Central memory CD8-positive, alpha-beta T cell (primary cell): ENCODE data around the gene FAM228B.
A peak's percentile ranks its signal among the peaks of the same experiment; 100 is the strongest.

Experiments used
- ATAC-seq: fragments of 150-1000 bp; cut with Tn5 transposase; replicated peaks from 2 replicates; pipeline ENCODE4 v1.10.0; 2022; ENCODE audit warnings: mild to moderate bottlenecking, moderate FRiP score, moderate number of reproducible peaks; ENCODE audit not compliant: poor library complexity, severe bottlenecking; ENCODE audit errors: extremely low read depth
- DNase-seq, 2 donors: peaks; one replicate each; pipeline ENCODE4 v3.0.0; 2021; ENCODE audit warnings: low spot score in 2 of 2
- H3K27ac Mint-ChIP-seq: one replicate; pipeline ENCODE4 v1.8.0; 2022; ENCODE audit warnings: low read depth, mild to moderate bottlenecking, moderate library complexity, mixed read lengths
- H3K27me3 Mint-ChIP-seq: one replicate; pipeline ENCODE4 v1.8.0; 2022; ENCODE audit warnings: mixed read lengths
- H3K36me3 Mint-ChIP-seq: one replicate; pipeline ENCODE4 v1.8.0; 2022; ENCODE audit warnings: mild to moderate bottlenecking, moderate library complexity, mixed read lengths; ENCODE audit not compliant: insufficient read depth
- H3K4me1 Mint-ChIP-seq: one replicate; pipeline ENCODE4 v1.8.0; 2022; ENCODE audit warnings: mixed read lengths
- H3K4me3 Mint-ChIP-seq: one replicate; pipeline ENCODE4 v1.8.0; 2022; ENCODE audit warnings: mild to moderate bottlenecking, moderate library complexity, mixed read lengths
- H3K9me3 Mint-ChIP-seq: one replicate; pipeline ENCODE4 v1.8.0; 2022; ENCODE audit warnings: mixed read lengths

The FAM228B gene

GRCh38 chr2:24214880-24215279 is 91.6 kb downstream of the FAM228B start:
- ATAC-seq (peak; percentile 64), DNase-seq (no peak)
- H3K36me3 Mint-ChIP-seq: peaks cover 50% of the 10 kb centered on the region
- peak overlapping the region; percentile 87 for H3K27ac Mint-ChIP-seq
- H3K9me3 Mint-ChIP-seq: no peaks in the 10 kb centered on the region
- peaks cover 10% of the 10 kb centered on the region for H3K4me1 Mint-ChIP-seq
- H3K4me3 Mint-ChIP-seq: no peak overlapping the region
- H3K27me3 Mint-ChIP-seq: no peaks in the 10 kb centered on the region
